Kidney (tissue), 14 donors: ENCODE data around the gene KIRREL3. TPM values are rescaled to one million over a fixed set of nuclear protein-coding genes. Genes with fewer than 3 reads are reported as not detected.

Source experiments
- DNase-seq, 5 donors: peaks; one replicate each; pipeline ENCODE4 v3.0.0-alpha.2; 2013 to 2020
- FAIRE-seq: peaks from 2 replicates; lab custom pipeline; 2012; peaks lifted over from hg19 to GRCh38; lab: Jason Lieb, UNC
- H3K27ac ChIP-seq, 2 donors: one replicate each; pipeline ENCODE4 v1.7.0; 2013; ENCODE audit warnings: low read depth in 2 of 2, low read length in 2 of 2, inconsistent platforms in 1 of 2
- H3K27me3 ChIP-seq: one replicate; pipeline ENCODE4 v1.7.1; 2013; ENCODE audit warnings: low read length, inconsistent platforms; ENCODE audit not compliant: control insufficient read depth, insufficient read depth
- H3K36me3 ChIP-seq, 3 donors: one replicate each; pipeline versions ENCODE4 v1.7.0 to v1.7.1; 2013; ENCODE audit warnings: low read length in 3 of 3, control low read depth in 1 of 3, inconsistent platforms in 1 of 3; ENCODE audit not compliant: insufficient read depth in 3 of 3, control insufficient read depth in 2 of 3
- H3K4me1 ChIP-seq, 3 donors: one replicate each; pipeline versions ENCODE4 v1.7.0 to v1.7.1; 2013; ENCODE audit warnings: low read length in 3 of 3, inconsistent platforms in 1 of 3, low read depth in 1 of 3; ENCODE audit not compliant: control insufficient read depth in 2 of 3, insufficient read depth in 2 of 3
- H3K4me3 ChIP-seq, 3 donors: one replicate each; pipeline versions ENCODE4 v1.7.0 to v1.8.1; 2013; ENCODE audit warnings: low read length in 3 of 3, control low read depth in 1 of 3, inconsistent platforms in 1 of 3
- H3K9ac ChIP-seq, 3 donors: one replicate each; pipeline versions ENCODE4 v1.7.0 to v1.7.1; 2013; ENCODE audit warnings: low read length in 3 of 3, control low read depth in 1 of 3, inconsistent platforms in 1 of 3
- H3K9me3 ChIP-seq, 3 donors: one replicate each; pipeline versions ENCODE4 v1.7.0 to v1.7.1; 2013; ENCODE audit warnings: low read length in 3 of 3, control low read depth in 1 of 3, inconsistent platforms in 1 of 3; ENCODE audit not compliant: control insufficient read depth in 2 of 3, insufficient read depth in 1 of 3
- intact Hi-C: fragments of 100-400 bp; cut with DNase I; formaldehyde crosslinking; loops from one replicate; pipeline ENCODE4 v1.11.1; 2022
- polyA plus RNA-seq: library from polyadenylated mRNA; stranded (reverse); fragments of 350-450 nt; fragmentation: Illumina TruSeq; extraction: RNeasy Lipid Tissue Mini Kit (QIAGEN cat#74804); gene quantifications from one replicate; pipeline ENCODE4 v1.2.3, GENCODE V29; 2014; ENCODE audit warnings: low read depth, low replicate concordance; ENCODE audit not compliant: insufficient read depth
- total RNA-seq: library from RNA; stranded (reverse); fragmentation: NEBNext Ultra II Directional; extraction: Animal tissue kit (Norgen Biotek cat#: 25700); gene quantifications from one replicate; pipeline ENCODE4 v1.2.1, GENCODE V29; 2021
- TF ChIP-seq, protein P1 (sequence below): IDR thresholded peaks from 3 replicates; pipeline ENCODE4 v1.5.1; 2012; ENCODE audit warnings: mild to moderate bottlenecking, moderate library complexity, borderline replicate concordance; ENCODE audit not compliant: insufficient read depth; ENCODE audit errors: extremely low read depth
- donor health status: control.
- donor health status: control.
- donor health status: control.
- donor health status: control.
- donor health status: control.
- donor health status: DM: yes; HTN: yes; CAD: no.
- donor health status: Normal renal cell carcinoma (clear cell type).

The KIRREL3 gene
- total and polyA plus RNA-seq, 2 donors from 2014 or later: 0.19 to 0.22 TPM

GRCh38 chr11:126686938-126687337 lies 313.6 kb downstream of the KIRREL3 start:
- Histone ChIP-seq H3K4me1 (no peaks in the 10 kb centered on the region), H3K9ac (no peak overlapping the region), H3K4me3 (no peak overlapping the region), H3K27ac (no peak overlapping the region), H3K27me3 (no peaks in the 10 kb centered on the region), H3K36me3 (no peaks in the 10 kb centered on the region), H3K9me3 (no peaks in the 10 kb centered on the region)
- TF ChIP-seq, protein P1, sequence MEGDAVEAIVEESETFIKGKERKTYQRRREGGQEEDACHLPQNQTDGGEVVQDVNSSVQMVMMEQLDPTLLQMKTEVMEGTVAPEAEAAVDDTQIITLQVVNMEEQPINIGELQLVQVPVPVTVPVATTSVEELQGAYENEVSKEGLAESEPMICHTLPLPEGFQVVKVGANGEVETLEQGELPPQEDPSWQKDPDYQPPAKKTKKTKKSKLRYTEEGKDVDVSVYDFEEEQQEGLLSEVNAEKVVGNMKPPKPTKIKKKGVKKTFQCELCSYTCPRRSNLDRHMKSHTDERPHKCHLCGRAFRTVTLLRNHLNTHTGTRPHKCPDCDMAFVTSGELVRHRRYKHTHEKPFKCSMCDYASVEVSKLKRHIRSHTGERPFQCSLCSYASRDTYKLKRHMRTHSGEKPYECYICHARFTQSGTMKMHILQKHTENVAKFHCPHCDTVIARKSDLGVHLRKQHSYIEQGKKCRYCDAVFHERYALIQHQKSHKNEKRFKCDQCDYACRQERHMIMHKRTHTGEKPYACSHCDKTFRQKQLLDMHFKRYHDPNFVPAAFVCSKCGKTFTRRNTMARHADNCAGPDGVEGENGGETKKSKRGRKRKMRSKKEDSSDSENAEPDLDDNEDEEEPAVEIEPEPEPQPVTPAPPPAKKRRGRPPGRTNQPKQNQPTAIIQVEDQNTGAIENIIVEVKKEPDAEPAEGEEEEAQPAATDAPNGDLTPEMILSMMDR: no peak
- FAIRE-seq (no peak), DNase-seq (no peak)
- intact Hi-C loops: no loop called here

GRCh38 chr11:126683766-126684728 lies 316.5 kb downstream of the KIRREL3 start:
- no peak for FAIRE-seq
- Histone ChIP-seq H3K27ac (no peak overlapping the region), H3K27me3 (no peaks in the 10 kb centered on the region), H3K9ac (no peak overlapping the region), H3K9me3 (no peaks in the 10 kb centered on the region), H3K4me1 (no peaks in the 10 kb centered on the region), H3K4me3 (no peak overlapping the region), H3K36me3 (no peaks in the 10 kb centered on the region)
- TF ChIP-seq, protein P1: no peak
- DNase-seq: no peak
- intact Hi-C loops: no loop called here

GRCh38 chr11:126682590-126682989 lies 318.0 kb downstream of the KIRREL3 start:
- intact Hi-C loops: no loop called here
- H3K27ac ChIP-seq: no peak overlapping the region
- H3K9me3 ChIP-seq: no peaks in the 10 kb centered on the region

More at GRCh38 chr11:126682590-126682989, 318.0 kb downstream of the KIRREL3 start:
- Histone ChIP-seq H3K27me3 (no peaks in the 10 kb centered on the region), H3K4me1 (no peaks in the 10 kb centered on the region), H3K36me3 (no peaks in the 10 kb centered on the region), H3K9ac (no peak overlapping the region), H3K4me3 (no peak overlapping the region)
- no peak for DNase-seq
- TF ChIP-seq, protein P1: no peak
- FAIRE-seq: no peak
